GM18519 (cell line): ENCODE measurements around the gene TRANK1.
"Not testable (repeated sequence)": the region's sequence is repeated elsewhere in the genome, so short reads cannot be mapped to it uniquely, and the experiment has no call there.

ENCODE experiments used
- ATAC-seq: cut with Tn5 transposase; IDR thresholded peaks from one replicate; pipeline ENCODE4 v1.9.1; 2021; ENCODE audit warnings: mild to moderate bottlenecking, moderate library complexity; ENCODE audit not compliant: unreplicated experiment, low FRiP score

The TRANK1 gene

DNA sequence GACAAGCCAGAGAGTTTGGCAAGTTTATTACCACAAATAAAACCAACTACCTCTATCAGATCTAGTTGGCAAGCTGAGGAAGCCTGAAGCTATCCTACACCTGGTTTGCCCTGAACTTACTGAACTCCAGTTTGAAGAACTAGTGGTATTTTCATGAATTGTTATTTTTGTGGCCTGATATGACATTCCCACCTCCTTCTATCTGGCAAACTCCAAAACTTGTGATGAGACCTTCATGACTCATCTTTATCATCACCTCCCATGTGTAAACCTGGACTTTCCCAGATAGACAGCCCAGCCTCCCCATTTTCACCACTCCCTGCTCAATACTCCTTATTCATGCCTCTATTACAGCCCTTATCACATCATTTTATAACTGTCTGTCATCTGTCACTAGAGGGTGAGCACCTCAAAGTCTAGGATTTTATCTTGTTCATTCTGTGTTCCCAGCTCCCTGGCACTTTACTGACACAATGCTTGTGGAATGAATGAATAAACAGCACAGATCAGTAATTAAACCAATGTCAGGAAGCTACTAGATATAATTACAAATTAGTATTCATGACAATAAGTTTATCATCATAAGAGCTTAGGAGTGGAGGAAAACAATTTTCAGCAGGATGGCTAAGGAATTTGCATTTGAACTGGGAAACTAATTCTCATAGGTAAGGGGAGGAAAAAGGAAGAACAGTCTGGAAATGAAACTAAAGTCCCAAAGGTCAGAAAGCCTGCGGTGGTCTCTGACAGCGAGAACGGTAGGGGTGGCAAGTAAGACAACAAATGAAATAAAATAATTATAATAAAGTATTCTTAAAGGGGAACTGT lies 13.2 kb upstream of the TRANK1 start:
- no peak for ATAC-seq

DNA sequence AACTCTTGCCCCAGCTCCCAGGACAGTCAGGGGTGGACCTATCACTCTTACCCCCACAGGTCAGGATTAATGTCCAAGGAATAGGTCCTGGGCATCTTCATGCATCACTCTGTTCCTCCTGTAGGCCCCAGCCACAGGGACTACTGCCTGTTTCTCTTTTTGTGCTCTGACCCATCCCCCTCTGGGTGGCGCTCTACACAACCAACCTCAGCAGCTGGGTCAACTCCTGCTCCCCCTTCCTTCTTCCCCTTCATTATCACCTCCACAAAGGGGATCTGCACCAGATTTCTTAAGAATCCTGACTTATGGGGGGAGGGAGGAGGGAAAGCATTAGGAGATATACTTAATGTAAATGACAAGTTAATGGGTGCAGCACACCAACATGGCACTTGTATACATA lies 12.2 kb upstream of the TRANK1 start:
- no peak for ATAC-seq

DNA sequence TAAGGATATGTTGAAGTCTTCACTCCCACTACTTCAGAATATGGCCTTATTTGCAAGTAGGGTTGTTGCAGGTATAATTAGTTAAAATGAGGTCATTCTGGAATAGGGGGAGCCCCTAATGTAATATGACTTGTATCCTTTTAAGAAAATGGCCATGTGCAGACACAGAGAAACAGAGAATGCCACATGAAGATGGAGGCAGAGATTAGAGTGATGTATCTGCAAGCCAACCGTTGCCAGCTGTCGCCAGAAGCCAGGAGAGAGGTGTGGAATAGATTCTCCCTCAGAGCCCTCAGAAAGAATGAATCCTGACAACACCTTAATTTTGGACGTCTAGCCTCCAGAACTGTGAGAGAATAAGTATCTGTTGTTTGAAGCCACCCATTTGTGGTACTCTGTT lies 11.3 kb upstream of the TRANK1 start:
- ATAC-seq, result no peak

DNA sequence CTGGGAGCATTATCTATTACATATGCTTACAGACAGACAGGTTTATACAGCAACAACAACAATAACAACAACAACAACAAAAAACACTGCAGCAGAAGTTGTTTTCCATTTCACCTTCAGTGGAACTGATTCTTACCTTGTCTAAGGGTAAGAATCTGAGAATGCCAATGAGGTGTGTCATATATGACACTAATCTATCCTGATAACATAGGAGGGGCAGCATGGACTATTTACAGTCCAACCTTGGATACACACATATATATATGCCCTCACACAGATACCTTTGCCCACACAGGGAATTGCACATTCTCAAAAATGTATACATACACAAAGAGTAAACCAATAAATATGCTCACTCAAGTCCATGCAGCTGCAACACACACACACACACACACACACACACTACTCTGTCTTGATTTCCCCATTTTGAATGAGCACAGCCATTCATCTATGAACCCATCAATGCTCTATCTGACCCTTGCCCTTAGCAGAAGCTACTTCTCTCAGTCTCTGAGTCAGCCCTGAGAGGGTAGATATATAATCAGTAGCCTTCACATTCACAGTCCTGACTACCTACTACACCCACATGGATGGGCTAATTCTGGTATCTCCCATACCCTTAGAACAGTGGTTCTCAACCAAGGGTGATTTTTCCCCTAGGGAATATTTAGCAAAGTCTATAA lies 9.7 kb upstream of the TRANK1 start:
- no peak for ATAC-seq

DNA sequence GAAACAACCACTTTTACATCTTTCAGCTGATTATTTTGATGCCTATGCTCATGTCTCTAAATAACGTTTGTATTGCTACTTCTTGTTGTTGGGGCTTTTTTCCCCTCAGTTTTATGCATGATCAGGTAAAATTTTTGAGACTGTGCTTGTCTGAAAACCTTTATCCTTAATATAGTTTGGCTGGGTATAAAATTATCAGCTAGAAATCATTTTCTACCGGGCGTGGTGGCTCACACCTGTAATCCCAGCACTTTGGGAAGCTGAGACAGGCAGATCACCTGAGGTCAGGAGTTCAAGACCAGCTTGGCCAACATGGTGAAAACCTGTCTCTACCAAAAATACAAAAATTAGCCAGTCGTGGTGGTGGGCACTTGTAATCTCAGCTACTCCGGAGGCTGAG lies 3.0 kb upstream of the TRANK1 start:
- ATAC-seq, result not testable (repeated sequence)

DNA sequence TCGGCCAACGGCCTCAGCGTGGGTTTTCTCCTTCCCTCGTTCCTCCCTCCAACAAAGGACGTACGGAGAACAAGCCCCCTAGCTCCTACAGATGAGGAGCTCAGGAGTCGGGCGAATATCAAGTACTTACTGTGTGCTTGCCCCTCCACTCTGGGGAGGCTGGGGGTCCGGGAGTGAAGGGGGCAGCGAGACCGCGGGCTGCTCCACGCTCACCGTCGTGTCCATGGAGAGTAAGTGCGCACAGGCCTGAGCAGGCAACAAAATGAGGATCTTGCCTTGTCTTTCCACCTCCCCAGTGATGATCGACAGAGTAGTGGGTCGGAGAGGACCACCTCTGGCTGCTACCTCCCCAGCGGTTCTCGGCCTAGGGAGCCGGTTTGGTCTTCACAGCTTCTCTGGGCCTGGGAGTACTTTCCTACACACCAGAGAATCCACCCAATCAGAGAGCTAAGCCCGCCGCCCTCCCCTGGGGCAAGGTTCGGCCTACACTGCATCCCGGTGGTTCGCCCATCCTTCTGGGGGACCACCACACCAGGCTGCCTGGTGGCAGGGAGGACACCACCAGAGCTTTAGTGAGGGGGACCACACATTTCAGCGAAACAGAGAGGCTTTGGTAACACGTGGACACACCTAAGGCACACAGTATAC lies 603 bp upstream of the TRANK1 start:
- no peak for ATAC-seq

DNA sequence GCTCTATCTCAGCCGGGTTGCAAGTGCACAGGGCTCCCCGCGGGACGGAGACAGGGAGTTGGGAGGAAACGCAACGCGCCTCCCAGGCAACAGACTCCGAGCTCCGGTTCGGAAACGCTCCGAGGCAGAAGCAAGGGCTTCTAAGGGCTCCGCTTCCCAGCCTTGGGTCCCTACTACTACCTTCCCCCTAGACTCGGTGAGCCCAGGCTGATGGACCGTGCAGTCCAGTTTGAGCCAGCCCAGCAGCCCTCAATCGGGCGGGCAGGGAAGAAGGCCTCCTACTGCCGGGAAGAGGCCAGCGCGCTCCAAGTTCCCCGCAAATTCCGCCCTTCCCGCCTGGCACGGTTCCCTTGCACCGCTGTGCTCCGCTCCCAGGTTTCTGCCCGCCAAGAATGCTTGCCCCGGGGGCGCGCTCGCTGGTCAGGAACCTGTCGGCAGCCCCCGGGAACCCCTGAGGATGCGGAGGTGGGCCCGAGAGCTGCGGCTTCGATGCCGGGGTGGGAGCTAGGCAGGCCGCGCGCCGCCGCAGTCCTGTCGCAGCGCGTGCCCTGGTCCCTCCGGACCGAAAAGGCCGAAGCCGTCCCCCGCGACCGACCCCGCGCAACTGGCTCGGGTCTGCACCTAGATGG lies 728 bp downstream of the TRANK1 start:
- peak; percentile 28 for ATAC-seq

DNA sequence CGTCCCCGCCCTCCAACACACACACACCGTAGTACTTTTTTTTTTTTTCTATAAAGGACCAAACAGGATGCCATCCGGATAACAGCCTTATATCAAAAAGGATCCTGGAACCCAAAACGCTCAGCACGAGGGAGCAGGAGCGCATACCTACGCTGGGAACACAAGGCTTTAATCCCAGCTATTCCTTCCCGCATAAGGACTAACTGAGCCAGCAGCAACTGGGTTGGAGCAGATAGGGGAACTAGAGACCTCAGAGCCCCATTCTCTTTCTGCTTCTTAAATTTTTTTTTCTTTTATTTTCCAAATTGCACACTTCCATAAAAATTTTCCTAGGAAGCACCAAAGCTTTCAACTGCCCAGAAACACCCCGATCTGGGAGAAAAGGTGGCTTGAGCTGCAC lies 1.3 kb downstream of the TRANK1 start:
- ATAC-seq, result no peak

DNA sequence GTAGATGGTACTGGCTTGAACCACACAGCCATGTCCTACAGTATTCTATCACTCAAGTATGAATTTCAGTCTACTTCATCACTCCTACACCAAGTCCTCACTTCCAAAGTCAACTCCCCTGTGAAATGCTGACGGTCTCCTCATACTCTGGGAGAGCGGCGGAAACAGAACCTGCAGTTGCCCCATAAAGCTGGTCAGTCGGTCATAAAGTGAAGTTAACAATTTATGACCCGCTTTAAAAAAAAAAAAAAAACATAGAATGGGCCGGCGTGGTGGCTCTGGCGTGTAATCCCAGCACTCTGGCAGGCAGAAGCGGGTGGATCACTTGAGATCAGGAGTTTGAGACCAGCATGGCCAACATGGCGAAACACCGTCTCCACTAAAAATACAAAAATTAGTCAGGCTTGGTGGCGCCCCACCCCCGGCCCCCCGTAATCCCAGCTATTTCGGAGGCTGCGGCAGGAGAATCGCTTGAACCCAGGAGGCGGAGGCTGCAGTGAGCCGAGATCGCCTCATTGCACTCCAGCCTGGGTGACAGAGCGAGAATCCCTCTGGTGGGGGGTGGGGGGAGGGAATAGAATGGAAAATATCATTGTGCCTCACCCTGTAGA lies 2.1 kb downstream of the TRANK1 start:
- no peak for ATAC-seq

DNA sequence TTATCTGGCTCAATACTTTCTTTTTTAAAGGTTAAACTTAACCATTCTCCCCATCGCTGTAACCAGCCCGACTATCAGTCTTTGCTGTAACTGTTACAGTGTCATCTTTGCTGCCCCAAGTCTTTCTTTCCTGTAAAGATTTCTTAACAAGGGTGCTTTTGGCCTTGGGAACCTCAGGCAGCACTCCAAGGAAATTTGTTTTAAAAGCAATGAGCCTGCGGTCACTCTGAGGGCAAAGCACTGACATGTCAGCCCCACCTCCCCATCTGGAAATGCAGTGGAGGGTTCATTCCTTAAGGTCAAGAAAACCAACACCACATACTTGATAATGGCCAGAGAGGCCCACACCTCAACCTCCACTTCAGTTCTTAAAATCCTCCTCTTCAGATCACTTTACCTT lies 3.2 kb downstream of the TRANK1 start:
- no peak for ATAC-seq

DNA sequence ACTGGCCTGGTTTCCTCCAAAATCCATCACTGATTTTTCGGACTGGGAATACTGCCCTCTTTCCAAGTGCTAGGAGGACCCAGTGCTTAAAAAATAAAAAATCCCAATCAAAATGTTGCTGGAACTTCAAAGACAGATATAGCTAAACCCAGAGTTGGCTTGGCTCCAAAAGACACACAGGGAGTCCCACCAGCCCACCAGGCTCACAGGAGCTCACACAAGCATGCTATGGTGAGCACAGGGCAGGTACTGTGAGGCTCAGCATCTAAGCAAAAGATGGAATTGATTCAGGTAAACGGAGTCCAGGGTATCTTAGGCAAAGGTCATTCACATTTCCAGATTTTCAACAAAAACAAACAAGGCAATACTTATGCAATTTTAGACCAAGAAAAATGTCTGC lies 3.7 kb downstream of the TRANK1 start:
- no peak for ATAC-seq

DNA sequence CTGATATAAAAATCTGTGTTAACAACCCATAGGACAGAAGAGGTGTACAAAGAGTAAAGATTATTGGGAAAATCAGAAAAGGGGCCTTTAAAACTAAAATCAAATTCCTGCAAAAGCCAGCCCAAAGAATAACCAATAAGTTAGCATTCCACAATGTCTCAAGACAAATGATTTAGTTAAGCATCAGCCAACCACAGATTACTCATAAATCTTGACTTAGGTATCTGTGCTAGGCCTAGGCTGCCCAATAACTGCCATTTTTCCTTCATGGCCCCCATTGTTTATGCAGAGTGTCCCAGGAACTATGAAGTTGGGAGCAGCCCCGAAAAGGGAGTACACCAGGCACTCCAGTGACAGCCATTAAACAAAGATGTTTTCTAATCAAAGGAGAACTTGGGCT lies 7.4 kb downstream of the TRANK1 start:
- ATAC-seq, result no peak

DNA sequence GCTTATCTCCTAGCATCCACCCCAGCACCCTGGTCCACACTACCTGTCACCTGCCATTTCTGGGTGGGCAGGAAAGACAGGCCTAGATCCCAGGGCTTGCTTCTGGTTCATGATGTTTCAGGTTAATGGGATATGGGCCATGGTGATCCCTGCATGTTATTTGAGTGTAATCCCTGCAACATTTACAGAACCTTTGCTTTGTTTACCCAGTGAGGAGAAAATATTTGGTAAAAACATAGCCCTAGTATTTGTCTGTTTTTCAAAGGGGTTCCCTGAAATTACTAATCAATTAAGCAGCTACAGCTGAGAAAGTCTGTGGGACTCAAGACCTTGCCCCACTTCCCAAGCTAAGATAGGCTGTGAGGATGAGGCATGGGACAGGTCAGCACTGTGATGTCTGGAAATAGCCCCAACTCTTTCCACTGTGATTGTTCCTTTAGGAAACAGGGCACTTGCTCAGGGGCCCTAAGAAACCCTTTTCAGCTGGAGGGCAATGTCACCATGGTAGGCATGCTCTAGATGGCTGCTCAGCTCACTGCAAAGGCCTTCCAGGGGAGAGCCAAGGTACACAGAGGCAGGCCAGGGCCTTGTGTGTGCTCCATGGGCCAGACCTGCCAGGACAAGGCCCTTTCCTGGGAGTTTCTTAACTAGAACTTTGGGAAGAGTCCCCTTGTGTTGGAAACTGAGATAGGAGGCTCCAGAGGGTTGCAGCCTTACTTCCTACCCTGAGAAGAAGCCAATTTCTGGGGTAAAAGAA lies 11.1 kb downstream of the TRANK1 start:
- no peak for ATAC-seq

DNA sequence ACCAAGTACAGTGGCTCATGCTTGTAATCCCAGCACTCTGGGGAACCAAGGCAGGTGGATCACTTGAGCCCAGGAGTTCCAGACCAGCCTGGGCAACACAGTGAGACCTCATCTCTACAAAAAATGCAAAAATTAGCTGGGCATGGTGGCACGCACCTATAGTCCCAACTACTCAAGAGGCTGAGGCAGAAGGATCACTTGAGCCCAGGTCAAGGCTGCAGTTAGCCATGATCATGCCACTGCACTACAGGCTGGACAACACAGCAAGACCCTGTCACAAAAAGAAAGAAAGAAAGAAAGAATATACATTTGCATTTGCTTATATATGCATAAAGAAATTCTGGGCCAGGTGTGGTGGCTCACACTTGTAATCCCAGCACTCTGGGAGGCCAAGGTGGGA lies 13.4 kb downstream of the TRANK1 start:
- ATAC-seq, result not testable (repeated sequence)

DNA sequence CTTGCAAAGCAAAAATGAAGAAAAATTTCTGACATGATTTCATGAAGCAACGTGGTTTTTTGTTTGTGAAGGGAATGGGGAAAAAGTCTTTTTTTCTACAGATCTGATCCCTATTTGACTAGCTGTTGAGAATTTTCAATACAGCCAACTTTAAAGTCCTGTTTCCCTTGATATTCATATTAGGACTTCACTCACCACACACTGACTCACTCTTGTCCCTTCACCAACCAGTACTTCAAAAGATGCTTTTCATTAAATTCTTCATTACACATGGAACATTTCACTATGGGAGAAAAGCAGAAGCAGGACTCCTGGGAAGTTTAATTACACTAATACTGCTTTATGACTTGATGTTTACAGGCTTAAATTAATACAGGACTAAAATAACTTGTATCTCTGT lies 16.6 kb downstream of the TRANK1 start:
- ATAC-seq, result no peak

DNA sequence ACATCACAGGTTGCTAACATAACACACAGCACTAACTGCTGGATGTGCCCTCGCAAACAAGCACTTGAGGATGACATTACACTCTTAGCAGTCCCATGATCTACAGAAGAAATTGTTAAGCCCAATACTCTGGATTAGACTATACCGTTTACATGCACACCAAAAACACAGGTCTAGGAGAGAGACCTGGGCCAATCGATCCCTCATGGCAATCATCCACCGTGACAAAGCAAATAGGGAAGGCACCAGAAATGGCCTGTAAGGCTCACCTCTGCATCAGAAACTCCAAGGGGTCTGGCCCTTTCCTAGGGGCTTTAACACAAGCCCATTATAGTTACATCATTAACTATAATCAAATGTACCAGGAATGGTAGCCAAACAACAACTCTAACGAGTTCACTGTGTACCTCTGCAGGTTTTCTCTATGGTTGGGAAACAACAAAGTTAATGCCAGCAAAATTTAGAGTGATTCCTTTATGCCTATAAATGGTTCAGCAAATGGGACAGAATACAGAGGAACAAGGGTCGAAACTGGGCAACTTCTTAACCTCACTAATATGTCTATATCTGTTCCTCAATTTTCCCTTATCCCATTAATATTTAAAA lies 18.5 kb downstream of the TRANK1 start:
- no peak for ATAC-seq

DNA sequence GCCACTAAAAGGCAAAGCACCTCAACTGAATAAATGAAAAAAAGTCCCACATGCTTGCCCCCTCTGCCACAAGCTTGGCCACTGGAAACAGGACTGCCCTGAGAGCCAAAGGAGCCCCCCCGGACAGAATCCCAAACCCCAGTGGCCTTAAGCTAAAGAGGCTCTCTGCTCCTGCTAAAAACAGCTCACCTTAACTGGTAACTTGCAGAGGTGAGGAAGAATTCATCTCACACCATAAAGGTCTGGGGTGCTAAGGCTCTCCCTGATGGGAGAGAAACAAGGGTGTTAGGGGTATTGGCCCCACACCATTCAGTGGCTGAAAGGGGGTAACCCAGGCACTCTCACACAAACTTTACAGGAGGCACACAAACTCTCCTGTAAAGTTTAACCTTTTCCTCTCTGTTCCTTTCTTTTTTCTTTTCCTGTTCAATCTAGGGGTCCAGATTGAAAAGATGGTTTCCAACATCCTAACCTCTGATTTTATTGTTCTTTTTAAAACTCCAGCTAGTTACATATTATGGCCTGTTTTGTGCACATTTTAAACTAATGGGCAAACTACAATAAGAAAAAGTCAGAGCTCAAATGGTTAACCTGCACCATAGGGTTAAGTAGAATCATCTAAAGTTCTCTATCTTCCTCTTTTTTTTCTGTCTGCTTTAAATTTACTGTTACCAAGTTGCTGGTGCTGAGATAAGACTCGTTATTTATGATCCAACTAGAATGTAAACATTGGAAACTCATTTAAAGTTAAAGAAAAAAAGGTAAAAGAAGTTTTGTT lies 19.9 kb downstream of the TRANK1 start:
- no peak for ATAC-seq

DNA sequence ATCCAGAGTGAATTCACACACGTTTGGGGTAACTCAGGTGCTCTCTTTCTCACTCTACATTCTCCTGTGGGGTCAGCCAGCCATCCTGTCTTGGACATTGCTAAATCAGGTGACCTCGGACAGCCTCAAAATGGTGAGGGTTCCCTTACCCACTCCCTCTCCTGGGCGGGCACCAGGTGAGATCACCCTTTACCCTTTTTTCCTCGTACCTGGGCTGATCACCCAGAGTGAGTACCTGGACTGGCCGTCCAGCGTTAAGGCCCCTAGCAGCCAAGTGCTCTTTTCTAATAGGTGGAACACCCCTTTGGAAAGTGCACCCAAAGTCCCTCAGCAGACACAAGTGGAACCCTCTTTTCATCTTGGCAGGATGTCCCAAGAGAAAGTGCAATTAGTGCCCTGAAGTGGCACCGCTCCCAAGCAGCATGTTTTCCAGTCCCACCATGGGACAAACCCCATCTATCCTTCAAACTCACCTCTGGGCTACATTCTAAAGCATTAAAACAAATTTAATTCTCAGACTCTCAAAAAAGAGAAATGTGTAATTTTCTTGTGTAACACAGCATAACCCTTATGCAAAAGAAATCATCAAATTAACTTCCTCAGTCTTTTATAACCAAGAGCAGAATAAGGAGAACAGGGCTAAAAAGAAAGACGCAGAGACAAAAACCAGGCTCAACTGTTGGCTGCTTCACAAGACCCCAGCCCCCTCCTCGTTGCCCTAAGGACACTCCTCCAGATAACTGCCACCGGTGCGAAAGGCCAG lies 20.7 kb downstream of the TRANK1 start:
- no peak for ATAC-seq
